HepG2 (cell line): ENCODE results near the gene USP9X. TPM values are rescaled to one million over a fixed set of nuclear protein-coding genes. Genes with fewer than 3 reads are reported as not detected.

Experiments used
- ATAC-seq: fragments of 200-7000 bp; cut with Tn5 transposase; 3 replicates; pipeline ENCODE4 v1.9.1; 2020; ENCODE audit warnings: mild to moderate bottlenecking, moderate library complexity
- BruUV-seq: library from RNA; stranded (reverse); fragments of 400-500 nt; replicated peaks from 2 replicates; lab custom pipeline; 2021; lab: Mats Ljungman, UMichigan
- CTCF ChIA-PET: fragments of 300-600 bp; formaldehyde crosslinking; extraction: SDS; loops from one replicate; lab custom pipeline; 2021; ENCODE audit warnings: low total read pairs, inconsistent platforms, low intra/inter-chr PET ratio; lab: Yijun Ruan, JAX
- POLR2A ChIA-PET: fragments of 350-600 bp; sonication (Branson Sonifier 250); formaldehyde crosslinking; loops from one replicate; lab custom pipeline; 2020; ENCODE audit warnings: antibody characterized with exemption, inconsistent platforms; lab: Yijun Ruan, JAX
- DNase-seq: peaks from one replicate; pipeline ENCODE4 v3.0.0-alpha.2; 2015; ENCODE audit warnings: low spot score
- FAIRE-seq: peaks from 3 replicates; lab custom pipeline; 2011; peaks lifted over from hg19 to GRCh38; lab: Jason Lieb, UNC
- H2AFZ ChIP-seq: one replicate; pipeline ENCODE4 v1.6.1; 2011; ENCODE audit warnings: low read length, inconsistent platforms
- H3K27ac ChIP-seq: fragments of 300-600 bp; 3 replicates; pipeline ENCODE4 v1.8.0; 2011; ENCODE audit warnings: mixed run types, mild to moderate bottlenecking, mixed read lengths, low read length, inconsistent platforms; ENCODE audit not compliant: insufficient read depth; ENCODE audit errors: extremely low read length
- H3K27me3 ChIP-seq, 2 experiments: fragments of 200-600 bp in 1 of 2; 2 replicates in 1 of 2; 3 replicates in 1 of 2; pipeline versions ENCODE4 v1.6.0 to v1.8.0; 2011; ENCODE audit warnings: low read length in 2 of 2, mild to moderate bottlenecking in 2 of 2, moderate library complexity in 2 of 2, inconsistent platforms in 1 of 2; ENCODE audit not compliant: insufficient read depth in 2 of 2, control insufficient read depth in 1 of 2
- H3K36me3 ChIP-seq, 2 experiments: fragments of 200-600 bp in 1 of 2; replicated peaks in 1 of 2; 2 replicates in 1 of 2; 3 replicates in 1 of 2; pipeline versions ENCODE4 v1.5.1 to v1.8.0; 2011; ENCODE audit warnings: low read length in 2 of 2, inconsistent platforms in 1 of 2; ENCODE audit not compliant: insufficient read depth in 2 of 2, control insufficient read depth in 1 of 2
- H3K4me1 ChIP-seq: 2 replicates; pipeline ENCODE4 v1.5.1; 2012; ENCODE audit warnings: low read length, inconsistent platforms; ENCODE audit not compliant: insufficient read depth
- H3K4me2 ChIP-seq: 2 replicates; pipeline ENCODE4 v1.6.0; 2011; ENCODE audit warnings: low read depth, low read length, inconsistent platforms
- H3K4me3 ChIP-seq, 3 experiments: fragments of 200-600 bp in 1 of 3; sonication (generic), shearing (Covaris generic) in 1 of 3; replicated peaks in 1 of 3; 2 replicates each; pipeline ENCODE4 v1.5.1; 2011 to 2016; ENCODE audit warnings: low read length in 3 of 3, inconsistent platforms in 2 of 3, low read depth in 2 of 3, mild to moderate bottlenecking in 2 of 3, control low read depth in 1 of 3, mixed read lengths in 1 of 3; ENCODE audit not compliant: insufficient read depth in 1 of 3
- H3K79me2 ChIP-seq: one replicate; pipeline ENCODE4 v1.6.1; 2011; ENCODE audit warnings: low read length, inconsistent platforms; ENCODE audit not compliant: insufficient read depth
- H3K9ac ChIP-seq: 2 replicates; pipeline ENCODE4 v1.6.0; 2011; ENCODE audit warnings: mild to moderate bottlenecking, low read depth, low read length, inconsistent platforms; ENCODE audit not compliant: insufficient read depth
- H3K9me3 ChIP-seq: 2 replicates; pipeline ENCODE4 v1.5.1; 2012; ENCODE audit warnings: mild to moderate bottlenecking, low read length
- H4K20me1 ChIP-seq: 2 replicates; pipeline ENCODE4 v1.6.0; 2011; ENCODE audit warnings: inconsistent platforms, mild to moderate bottlenecking, low read length, moderate library complexity; ENCODE audit not compliant: insufficient read depth
- GABPB1 ChIP-seq: IDR thresholded peaks from 2 replicates; pipeline ENCODE4 v1.6.1; 2016; ENCODE audit warnings: mild to moderate bottlenecking, missing genetic modification reagents, moderate library complexity, missing compliant biosample characterization
- HOXA3 ChIP-seq: sonication (generic); formaldehyde crosslinking; IDR thresholded peaks from 2 replicates; pipeline ENCODE4 v1.5.0; 2020; ENCODE audit warnings: missing genetic modification reagents
- KDM6A ChIP-seq: IDR thresholded peaks from 2 replicates; pipeline ENCODE4 v1.6.1; 2016; ENCODE audit warnings: low read depth
- POLR2G ChIP-seq: fragments of 200-400 bp; formaldehyde crosslinking; IDR thresholded peaks from 2 replicates; pipeline ENCODE4 v1.6.1; 2018; ENCODE audit warnings: mild to moderate bottlenecking, low read depth, low read length, moderate library complexity
- RARA ChIP-seq: IDR thresholded peaks from 2 replicates; pipeline ENCODE4 v1.6.1; 2016; ENCODE audit warnings: missing genetic modification reagents, missing compliant biosample characterization
- ZNF362 ChIP-seq: sonication (generic); formaldehyde crosslinking; IDR thresholded peaks from 2 replicates; pipeline ENCODE4 v1.4.0; 2020; ENCODE audit warnings: missing genetic modification reagents, mild to moderate bottlenecking, borderline replicate concordance
- ZNF7 ChIP-seq: IDR thresholded peaks from 2 replicates; pipeline ENCODE4 v1.6.1; 2016; ENCODE audit warnings: missing biosample characterization, missing genetic modification reagents
- ZSCAN21 ChIP-seq: sonication (generic); formaldehyde crosslinking; IDR thresholded peaks from 2 replicates; pipeline ENCODE4 v1.8.0; 2022; ENCODE audit warnings: mild to moderate bottlenecking, missing genetic modification reagents, moderate library complexity, borderline replicate concordance
- WGBS: methylation state at CpG from one replicate; pipeline ENCODE4 v1.1.6; 2017; ENCODE audit warnings: low lambda C conversion rate; 5-methylcytosine and 5-hydroxymethylcytosine counted together
- in situ Hi-C: cut with HindIII; loops from 2 replicates; pipeline ENCODE4 v1.10.0; 2017; ENCODE audit warnings: low pct_unique_long_range_greater_than_20kb; ENCODE audit not compliant: extremely low pct_ligation_motif_present
- intact Hi-C: fragments of 100-400 bp; cut with micrococcal nuclease; formaldehyde crosslinking; loops from one replicate; pipeline ENCODE4 v1.10.0; 2022; ENCODE audit not compliant: unreplicated experiment
- polyA plus RNA-seq, 8 experiments: library from polyadenylated mRNA; depleted of rRNA in 3 of 8; stranded (reverse) in 7 of 8; unstranded in 1 of 8; fragments of >200 nt; fragmentation: Illumina TruSeq in 4 of 8; extraction: Trizol in 4 of 8; gene quantifications; 2 replicates each; pipeline versions ENCODE4 v1.2.1 to v1.2.3, GENCODE V29; 2011 to 2016; ENCODE audit warnings: low read depth in 4 of 8, missing spikeins in 1 of 8, mixed read lengths in 1 of 8; ENCODE audit not compliant: insufficient read depth in 1 of 8
- total RNA-seq, 5 experiments: library from RNA; depleted of rRNA; stranded (reverse); fragments of >200 nt; fragmentation: Illumina TruSeq; extraction: Trizol; gene quantifications; 2 replicates each; pipeline ENCODE4 v1.2.3, GENCODE V29; 2016; ENCODE audit warnings: low read depth in 1 of 5
- TF ChIP-seq, protein P1 (sequence below): sonication (generic); formaldehyde crosslinking; conservative IDR thresholded peaks from 2 replicates; pipeline ENCODE4 v1.4.0; 2020; ENCODE audit warnings: mild to moderate bottlenecking, missing genetic modification reagents, moderate library complexity

USP9X gene
- total and polyA plus RNA-seq, 2 of the 13 experiments (the other 11 are each of a cell fraction or from before 2014, with no cell fraction given): 22.2 to 40.5 TPM

DNA sequence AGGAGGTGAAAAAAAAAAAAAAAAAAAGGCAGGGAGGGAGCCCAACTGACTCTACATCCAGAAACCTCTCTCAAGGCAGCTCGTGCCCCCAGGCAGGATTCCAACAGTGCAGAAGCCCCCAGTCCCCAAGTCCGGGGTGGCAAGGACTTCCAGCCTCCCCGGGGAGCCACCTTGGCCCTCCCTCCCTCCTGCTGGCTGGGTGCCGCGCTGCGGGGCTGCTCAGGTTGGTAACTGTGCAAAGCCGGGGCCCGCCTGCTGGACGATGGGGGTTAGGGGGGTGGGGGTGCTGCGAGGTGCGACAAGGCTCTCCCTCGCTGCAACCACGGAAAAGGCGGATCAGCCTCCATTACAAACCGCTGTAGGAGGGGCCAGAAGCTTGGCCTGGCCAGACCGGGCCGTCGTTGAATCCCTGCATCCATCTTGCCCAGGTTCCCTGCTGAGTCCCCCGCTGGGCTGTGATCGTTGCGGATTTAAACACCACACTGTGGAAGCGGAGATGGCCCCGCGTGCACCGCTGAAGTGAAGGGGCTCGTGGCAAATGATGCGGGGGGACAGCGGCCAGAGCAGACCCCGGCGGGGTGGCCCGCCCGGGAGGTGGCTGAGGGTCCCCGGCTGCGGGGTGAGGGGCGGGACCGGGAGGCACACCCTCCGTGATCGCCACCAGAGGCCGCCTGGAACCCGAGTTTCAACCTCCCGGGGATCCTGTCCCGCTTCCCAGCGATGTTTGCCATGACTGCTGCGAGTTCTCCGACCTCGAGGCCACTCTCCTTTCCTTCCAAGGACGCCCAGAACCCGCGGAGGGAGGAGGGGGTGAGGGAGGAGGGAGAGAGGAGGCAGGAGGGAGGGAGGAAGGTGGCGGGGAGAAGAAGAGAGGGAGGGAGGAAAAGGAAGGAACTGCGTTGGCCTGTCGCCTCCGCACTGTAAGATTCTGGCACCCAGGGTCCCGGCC is 190.7 kb downstream of the USP9X start (continued):
- TF ChIP-seq ZNF7 (CRISPR knock-in tag) (no peak), RARA (CRISPR knock-in tag) (no peak), ZNF362 (CRISPR knock-in tag) (0 out of 2 replicates have a peak, but pooled peaks have one; percentile 6), POLR2G (no peak), ZSCAN21 (CRISPR knock-in tag) (no peak), HOXA3 (CRISPR knock-in tag) (peak; percentile 45; the same call in 1 of the 2 replicates), KDM6A (CRISPR knock-in tag) (no peak), GABPB1 (CRISPR knock-in tag) (0 out of 2 replicates have a peak, but pooled peaks have one; percentile 31)

DNA sequence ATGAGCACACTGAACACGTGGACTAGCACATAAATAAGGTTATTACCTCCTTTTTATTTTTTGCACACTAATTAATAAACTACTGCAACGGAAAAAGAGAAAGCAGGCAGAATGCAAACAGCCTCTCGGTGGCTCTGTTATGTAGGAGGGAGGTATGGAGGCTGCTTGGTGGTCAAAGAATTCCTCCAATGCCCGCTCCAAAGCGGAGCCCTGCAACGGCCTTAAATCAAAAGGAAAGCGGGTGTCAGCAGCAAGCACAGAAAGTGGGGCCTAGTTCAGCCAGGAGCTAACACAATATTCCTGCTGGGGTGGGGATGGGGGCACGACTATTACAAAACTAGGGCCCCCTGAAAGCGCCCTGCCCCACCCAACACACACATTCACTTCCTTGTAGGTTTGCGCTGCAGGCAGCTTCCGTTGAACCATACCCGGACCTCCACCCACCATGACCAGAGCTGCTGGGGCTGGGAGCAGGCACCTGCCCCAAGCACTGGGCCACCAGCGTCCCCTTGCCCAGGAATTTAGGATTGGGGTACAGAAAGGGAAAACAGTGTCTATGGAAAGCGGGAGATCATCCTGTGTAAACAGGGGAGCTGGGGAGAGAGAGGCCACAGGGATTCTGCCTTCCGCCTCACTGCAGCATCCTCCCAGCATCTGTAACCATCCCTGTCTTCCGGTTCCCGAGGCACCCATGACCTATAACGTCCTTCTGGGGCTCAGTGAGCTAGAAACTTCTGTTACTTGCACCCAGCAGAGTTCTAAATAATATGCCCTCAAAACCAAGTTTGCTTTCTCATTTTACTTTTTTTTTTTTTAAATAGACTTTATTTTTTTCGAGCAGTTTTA is 191.6 kb downstream of the USP9X start:
- intact Hi-C loops: loop anchor here (1.0 to 10.0 kb wide), 4 partner anchors 16 to 200 kb away; partner anchors contain the start of gene DDX3X
- no peaks in the 10 kb centered on the region; a peak in 1 of 5 replicates for H3K27me3 ChIP-seq
- H2AFZ ChIP-seq: no peak overlapping the region
- FAIRE-seq (no peak), DNase-seq (no peak), ATAC-seq (peak; percentile 49)
- BruUV-seq: no TSS peak
- H3K79me2 ChIP-seq: no peaks in the 10 kb centered on the region
- in situ Hi-C loops: no loop called here
- ChIA-PET POLR2A (no interaction called here), CTCF (no interaction called here)
- H3K36me3 ChIP-seq: no peaks in the 10 kb centered on the region
- WGBS: 19% methylated on average over 11 of the region's 19 CpGs
- H4K20me1 ChIP-seq: no peaks in the 10 kb centered on the region
- H3K9me3 ChIP-seq: no peaks in the 10 kb centered on the region
- H3K27ac ChIP-seq: no peak overlapping the region
- H3K9ac ChIP-seq: no peak overlapping the region
- H3K4me3 ChIP-seq: peak overlapping the region; percentile 54 to 77 (median 66)
- peaks cover 6% of the 10 kb centered on the region; the same call in 1 of the 2 replicates for H3K4me1 ChIP-seq
- peak overlapping the region; percentile 74 for H3K4me2 ChIP-seq
- TF ChIP-seq, protein P1, sequence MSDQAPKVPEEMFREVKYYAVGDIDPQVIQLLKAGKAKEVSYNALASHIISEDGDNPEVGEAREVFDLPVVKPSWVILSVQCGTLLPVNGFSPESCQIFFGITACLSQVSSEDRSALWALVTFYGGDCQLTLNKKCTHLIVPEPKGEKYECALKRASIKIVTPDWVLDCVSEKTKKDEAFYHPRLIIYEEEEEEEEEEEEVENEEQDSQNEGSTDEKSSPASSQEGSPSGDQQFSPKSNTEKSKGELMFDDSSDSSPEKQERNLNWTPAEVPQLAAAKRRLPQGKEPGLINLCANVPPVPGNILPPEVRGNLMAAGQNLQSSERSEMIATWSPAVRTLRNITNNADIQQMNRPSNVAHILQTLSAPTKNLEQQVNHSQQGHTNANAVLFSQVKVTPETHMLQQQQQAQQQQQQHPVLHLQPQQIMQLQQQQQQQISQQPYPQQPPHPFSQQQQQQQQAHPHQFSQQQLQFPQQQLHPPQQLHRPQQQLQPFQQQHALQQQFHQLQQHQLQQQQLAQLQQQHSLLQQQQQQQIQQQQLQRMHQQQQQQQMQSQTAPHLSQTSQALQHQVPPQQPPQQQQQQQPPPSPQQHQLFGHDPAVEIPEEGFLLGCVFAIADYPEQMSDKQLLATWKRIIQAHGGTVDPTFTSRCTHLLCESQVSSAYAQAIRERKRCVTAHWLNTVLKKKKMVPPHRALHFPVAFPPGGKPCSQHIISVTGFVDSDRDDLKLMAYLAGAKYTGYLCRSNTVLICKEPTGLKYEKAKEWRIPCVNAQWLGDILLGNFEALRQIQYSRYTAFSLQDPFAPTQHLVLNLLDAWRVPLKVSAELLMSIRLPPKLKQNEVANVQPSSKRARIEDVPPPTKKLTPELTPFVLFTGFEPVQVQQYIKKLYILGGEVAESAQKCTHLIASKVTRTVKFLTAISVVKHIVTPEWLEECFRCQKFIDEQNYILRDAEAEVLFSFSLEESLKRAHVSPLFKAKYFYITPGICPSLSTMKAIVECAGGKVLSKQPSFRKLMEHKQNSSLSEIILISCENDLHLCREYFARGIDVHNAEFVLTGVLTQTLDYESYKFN (CRISPR knock-in tag): no peak
